GM12878 (cell line): Measurements from ENCODE around the gene CYP24A1. TPM values are rescaled to one million over a fixed set of nuclear protein-coding genes. Genes with fewer than 3 reads are reported as not detected.
A peak's percentile ranks its signal among the peaks of the same experiment; 100 is the strongest.

Experiments used
- CEBPZ ChIP-seq: fragments of 150-350 bp; IDR thresholded peaks from 2 replicates; pipeline ENCODE4 v1.6.1; 2016; ENCODE audit warnings: low read depth, low read length
- ETV6 ChIP-seq, 2 experiments: fragments of 450-650 bp in 1 of 2; IDR thresholded peaks in 1 of 2; conservative IDR thresholded peaks in 1 of 2; 2 replicates each; pipeline ENCODE4 v1.6.1; 2014; ENCODE audit warnings: antibody characterized with exemption in 1 of 2, borderline replicate concordance in 1 of 2, low read depth in 1 of 2, mild to moderate bottlenecking in 1 of 2, moderate library complexity in 1 of 2
- IRF5 ChIP-seq: fragments of 450-650 bp; IDR thresholded peaks from 2 replicates; pipeline ENCODE4 v1.6.1; 2017; ENCODE audit warnings: borderline replicate concordance
- MAX ChIP-seq: IDR thresholded peaks from 2 replicates; pipeline ENCODE4 v1.6.1; 2012; ENCODE audit warnings: low read depth, low read length, improper control_type of control experiment
- MEF2B ChIP-seq: fragments of 450-650 bp; IDR thresholded peaks from 2 replicates; pipeline ENCODE4 v1.6.1; 2018; ENCODE audit warnings: mild to moderate bottlenecking, moderate library complexity; ENCODE audit not compliant: partially characterized antibody, poor library complexity, severe bottlenecking
- MXI1 ChIP-seq: fragments of 150-350 bp; IDR thresholded peaks from 2 replicates; pipeline ENCODE4 v1.6.1; 2011; ENCODE audit warnings: low read depth, mild to moderate bottlenecking, inconsistent platforms, low read length, improper control_type of control experiment
- NBN ChIP-seq: fragments of 450-650 bp; IDR thresholded peaks from 2 replicates; pipeline ENCODE4 v1.6.1; 2016
- NFXL1 ChIP-seq: fragments of 450-650 bp; IDR thresholded peaks from 2 replicates; pipeline ENCODE4 v1.6.1; 2017; ENCODE audit warnings: antibody characterized with exemption, mild to moderate bottlenecking, borderline replicate concordance
- POLR2AphosphoS5 ChIP-seq: IDR thresholded peaks from 2 replicates; pipeline ENCODE4 v1.6.1; 2011; ENCODE audit warnings: mild to moderate bottlenecking, low read length, inconsistent platforms
- RAD51 ChIP-seq: fragments of 450-650 bp; IDR thresholded peaks from 2 replicates; pipeline ENCODE4 v1.6.1; 2016; ENCODE audit warnings: moderate library complexity, mild to moderate bottlenecking, inconsistent platforms
- SREBF1 ChIP-seq: IDR thresholded peaks from 2 replicates; pipeline ENCODE4 v1.6.1; 2012; ENCODE audit warnings: mild to moderate bottlenecking, low read length
- TAF1 ChIP-seq: IDR thresholded peaks from 2 replicates; pipeline ENCODE4 v1.6.1; 2011; ENCODE audit warnings: mild to moderate bottlenecking, low read depth, low read length, borderline replicate concordance
- TCF7 ChIP-seq: IDR thresholded peaks from 2 replicates; pipeline ENCODE4 v1.6.1; 2014; ENCODE audit warnings: antibody characterized with exemption, borderline replicate concordance
- YY1 ChIP-seq: IDR thresholded peaks from 2 replicates; pipeline ENCODE4 v1.6.1; 2011; ENCODE audit warnings: low read depth, mild to moderate bottlenecking, low read length
- ZBTB11 ChIP-seq: fragments of 450-650 bp; formaldehyde crosslinking; IDR thresholded peaks from 2 replicates; pipeline ENCODE4 v1.5.0; 2022; ENCODE audit warnings: mild to moderate bottlenecking, missing genetic modification characterization
- ZBTB4 ChIP-seq: fragments of 450-650 bp; formaldehyde crosslinking; IDR thresholded peaks from 2 replicates; pipeline ENCODE4 v1.4.0; 2022; ENCODE audit warnings: mild to moderate bottlenecking, moderate library complexity
- ZSCAN29 ChIP-seq: fragments of 450-650 bp; IDR thresholded peaks from 2 replicates; pipeline ENCODE4 v1.6.1; 2017; ENCODE audit warnings: mild to moderate bottlenecking, moderate library complexity
- polyA plus RNA-seq, 11 experiments: library from polyadenylated mRNA; depleted of rRNA in 4 of 11; unstranded in 6 of 11; stranded (reverse) in 5 of 11; fragments of >200 nt; fragmentation: Nextera tagmentation in 4 of 11; fragmentation: Illumina TruSeq in 1 of 11; extraction: Ambion mirVana in 4 of 11; extraction: Trizol in 1 of 11; gene quantifications; 1 replicate in 1 of 11; 2 replicates in 10 of 11; pipeline versions ENCODE4 v1.2.1 to v1.2.3, GENCODE V29; 2011 to 2016; ENCODE audit warnings: inconsistent platforms in 2 of 11, missing spikeins in 2 of 11, low read depth in 1 of 11
- total RNA-seq, 4 experiments: library from RNA; depleted of rRNA in 3 of 4; stranded (reverse); fragments of >200 nt in 3 of 4; fragmentation: Illumina TruSeq in 1 of 4; extraction: Trizol in 1 of 4; gene quantifications; 2 replicates each; pipeline versions ENCODE4 v1.2.1 to v1.2.3, GENCODE V29; 2013 to 2021

CYP24A1 gene
- total and polyA plus RNA-seq, 10 of the 15 experiments (the other 5 are each of a cell fraction or from before 2014, with no cell fraction given), result 0.69 TPM; not detected in 9

- peak; percentile 80; the same call in 1 of the 2 replicates for TF ChIP-seq MXI1
- peak; percentile 43 for TF ChIP-seq MEF2B
- peak; percentile 89 for TF ChIP-seq TAF1
- TF ChIP-seq IRF5, result no peak
- TF ChIP-seq ETV6 (conservative IDR thresholded peaks at IDR 0.05 in 1 of 2, IDR thresholded peaks at IDR 0.05 in 1 of 2; ENCODE audit: borderline replicate concordance in 1 of 2, low read depth in 1 of 2), result peak in 1 of 2 experiments; percentile 67; a peak in 1 of 4 replicates
- TF ChIP-seq YY1, result peak; percentile 96
- TF ChIP-seq ZBTB11 (CRISPR knock-in tag), result no peak
- no peak for TF ChIP-seq CEBPZ
- peak; percentile 77 for TF ChIP-seq TCF7
- peak; percentile 81 for TF ChIP-seq MAX
- no peak for TF ChIP-seq RAD51
- TF ChIP-seq NFXL1, result 0 out of 2 replicates have a peak, but pooled peaks have one; percentile 17
- no peak for TF ChIP-seq ZBTB4 (CRISPR knock-in tag)
- TF ChIP-seq ZSCAN29, result no peak
- peak; percentile 43; the same call in 1 of the 2 replicates for TF ChIP-seq POLR2AphosphoS5
- peak; percentile 94 for TF ChIP-seq NBN
- TF ChIP-seq SREBF1, result peak; percentile 98
These were observed 34.2 kb upstream of the CYP24A1 start, which contains the start of gene PFDN4 (continued) for GRCh38 chr20:54207743-54208547.
